Glutamatergic neuron (in vitro differentiated cells): Measurements from ENCODE around the gene COPS7B. TPM values are rescaled to one million over a fixed set of nuclear protein-coding genes. Genes with fewer than 3 reads are reported as not detected.
A peak's percentile ranks its signal among the peaks of the same experiment; 100 is the strongest.

ENCODE experiments used
- DNase-seq: peaks from one replicate; pipeline ENCODE4 v3.0.0; 2022
- H3K27ac Mint-ChIP-seq: one replicate; pipeline ENCODE4 v1.8.0; 2020; ENCODE audit warnings: mild to moderate bottlenecking, mixed read lengths, inconsistent platforms; ENCODE audit not compliant: unreplicated experiment
- H3K27me3 Mint-ChIP-seq: one replicate; pipeline ENCODE4 v1.8.0; 2020; ENCODE audit warnings: mild to moderate bottlenecking, moderate library complexity, mixed read lengths, inconsistent platforms; ENCODE audit not compliant: unreplicated experiment
- H3K36me3 Mint-ChIP-seq: one replicate; pipeline ENCODE4 v1.8.0; 2020; ENCODE audit warnings: mild to moderate bottlenecking, mixed read lengths, inconsistent platforms; ENCODE audit not compliant: unreplicated experiment
- H3K4me1 Mint-ChIP-seq: one replicate; pipeline ENCODE4 v1.8.0; 2020; ENCODE audit warnings: mild to moderate bottlenecking, low read depth, mixed read lengths, inconsistent platforms; ENCODE audit not compliant: unreplicated experiment
- H3K4me3 Mint-ChIP-seq: one replicate; pipeline ENCODE4 v1.8.0; 2020; ENCODE audit warnings: mild to moderate bottlenecking, mixed read lengths, inconsistent platforms; ENCODE audit not compliant: unreplicated experiment
- H3K9me3 Mint-ChIP-seq: one replicate; pipeline ENCODE4 v1.8.0; 2020; ENCODE audit warnings: mild to moderate bottlenecking, moderate library complexity, mixed read lengths, inconsistent platforms; ENCODE audit not compliant: unreplicated experiment
- total RNA-seq: library from RNA; stranded (reverse); fragmentation: NEBNext Ultra II Directional; extraction: Animal tissue kit (Norgen Biotek cat#: 25700); gene quantifications from one replicate; pipeline ENCODE4 v1.2.1, GENCODE V29; 2021; ENCODE audit not compliant: unreplicated experiment
- TF ChIP-seq, protein P1 (sequence below): fragments of 200-600 bp; sonication (generic); IDR thresholded peaks from one replicate; pipeline ENCODE4 v1.5.0; 2021; ENCODE audit not compliant: partially characterized antibody, unreplicated experiment

The COPS7B gene
- total RNA-seq, 1 donor from 2014 or later = 53.2 TPM

GRCh38 chr2:231794383-231794782, 8.1 kb downstream of the COPS7B start:
- H3K27ac Mint-ChIP-seq = no peak overlapping the region
- no peaks in the 10 kb centered on the region for H3K9me3 Mint-ChIP-seq
- DNase-seq = no peak
- H3K4me3 Mint-ChIP-seq = no peak overlapping the region
- TF ChIP-seq, protein P1, sequence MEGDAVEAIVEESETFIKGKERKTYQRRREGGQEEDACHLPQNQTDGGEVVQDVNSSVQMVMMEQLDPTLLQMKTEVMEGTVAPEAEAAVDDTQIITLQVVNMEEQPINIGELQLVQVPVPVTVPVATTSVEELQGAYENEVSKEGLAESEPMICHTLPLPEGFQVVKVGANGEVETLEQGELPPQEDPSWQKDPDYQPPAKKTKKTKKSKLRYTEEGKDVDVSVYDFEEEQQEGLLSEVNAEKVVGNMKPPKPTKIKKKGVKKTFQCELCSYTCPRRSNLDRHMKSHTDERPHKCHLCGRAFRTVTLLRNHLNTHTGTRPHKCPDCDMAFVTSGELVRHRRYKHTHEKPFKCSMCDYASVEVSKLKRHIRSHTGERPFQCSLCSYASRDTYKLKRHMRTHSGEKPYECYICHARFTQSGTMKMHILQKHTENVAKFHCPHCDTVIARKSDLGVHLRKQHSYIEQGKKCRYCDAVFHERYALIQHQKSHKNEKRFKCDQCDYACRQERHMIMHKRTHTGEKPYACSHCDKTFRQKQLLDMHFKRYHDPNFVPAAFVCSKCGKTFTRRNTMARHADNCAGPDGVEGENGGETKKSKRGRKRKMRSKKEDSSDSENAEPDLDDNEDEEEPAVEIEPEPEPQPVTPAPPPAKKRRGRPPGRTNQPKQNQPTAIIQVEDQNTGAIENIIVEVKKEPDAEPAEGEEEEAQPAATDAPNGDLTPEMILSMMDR = no peak
- peaks cover 2% of the 10 kb centered on the region for H3K27me3 Mint-ChIP-seq
- H3K36me3 Mint-ChIP-seq = no peaks in the 10 kb centered on the region
- no peaks in the 10 kb centered on the region for H3K4me1 Mint-ChIP-seq

DNA sequence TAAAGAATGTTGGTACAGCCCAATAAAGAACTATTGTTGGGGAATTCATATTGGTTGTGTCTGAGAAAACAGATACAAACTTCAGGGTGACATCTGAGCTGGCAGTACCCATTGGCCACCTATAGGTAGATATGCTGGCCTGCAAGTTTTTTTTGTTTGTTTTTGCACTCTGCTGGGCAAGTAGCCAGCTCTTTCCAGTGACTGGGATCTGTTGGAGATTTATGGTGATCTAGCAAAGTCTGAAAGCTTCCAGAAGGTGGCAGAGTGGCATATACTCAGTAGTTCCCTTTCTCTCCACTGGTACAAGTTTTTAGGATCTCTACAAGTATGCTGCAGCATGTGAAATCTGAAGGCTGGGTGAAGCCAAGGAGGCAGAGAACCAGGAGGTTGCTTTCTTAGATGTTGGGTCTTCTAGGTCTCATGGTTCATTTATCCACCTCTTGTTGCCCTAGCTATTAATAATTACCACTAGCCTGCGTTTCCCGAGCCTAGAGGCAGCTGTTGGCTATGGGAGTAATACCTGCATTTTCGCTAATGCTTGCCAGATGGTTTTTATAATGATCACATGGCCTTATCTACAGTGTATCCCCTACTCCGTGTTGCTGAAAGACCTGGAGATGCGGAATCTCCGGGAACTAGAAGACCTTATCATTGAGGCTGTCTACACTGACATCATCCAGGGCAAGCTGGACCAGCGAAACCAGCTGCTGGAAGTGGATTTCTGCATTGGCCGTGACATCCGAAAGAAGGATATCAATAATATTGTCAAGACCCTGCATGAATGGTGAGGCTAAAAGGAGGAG, 9.5 kb downstream of the COPS7B start:
- Mint-ChIP-seq H3K36me3 (no peaks in the 10 kb centered on the region), H3K27ac (no peak overlapping the region), H3K9me3 (peaks cover 3% of the 10 kb centered on the region), H3K4me1 (no peaks in the 10 kb centered on the region), H3K27me3 (peaks cover 2% of the 10 kb centered on the region), H3K4me3 (no peak overlapping the region)
- TF ChIP-seq, protein P1 = peak; percentile 17
- no peak for DNase-seq

- Mint-ChIP-seq H3K27ac (no peak overlapping the region), H3K4me1 (peaks cover 9% of the 10 kb centered on the region), H3K9me3 (peaks cover 3% of the 10 kb centered on the region), H3K27me3 (no peaks in the 10 kb centered on the region), H3K4me3 (no peak overlapping the region), H3K36me3 (no peaks in the 10 kb centered on the region)
- TF ChIP-seq, protein P1 = peak; percentile 85
- DNase-seq = peak; percentile 79
These were observed 14.3 kb downstream of the COPS7B start for GRCh38 chr2:231800493-231801091.

DNA sequence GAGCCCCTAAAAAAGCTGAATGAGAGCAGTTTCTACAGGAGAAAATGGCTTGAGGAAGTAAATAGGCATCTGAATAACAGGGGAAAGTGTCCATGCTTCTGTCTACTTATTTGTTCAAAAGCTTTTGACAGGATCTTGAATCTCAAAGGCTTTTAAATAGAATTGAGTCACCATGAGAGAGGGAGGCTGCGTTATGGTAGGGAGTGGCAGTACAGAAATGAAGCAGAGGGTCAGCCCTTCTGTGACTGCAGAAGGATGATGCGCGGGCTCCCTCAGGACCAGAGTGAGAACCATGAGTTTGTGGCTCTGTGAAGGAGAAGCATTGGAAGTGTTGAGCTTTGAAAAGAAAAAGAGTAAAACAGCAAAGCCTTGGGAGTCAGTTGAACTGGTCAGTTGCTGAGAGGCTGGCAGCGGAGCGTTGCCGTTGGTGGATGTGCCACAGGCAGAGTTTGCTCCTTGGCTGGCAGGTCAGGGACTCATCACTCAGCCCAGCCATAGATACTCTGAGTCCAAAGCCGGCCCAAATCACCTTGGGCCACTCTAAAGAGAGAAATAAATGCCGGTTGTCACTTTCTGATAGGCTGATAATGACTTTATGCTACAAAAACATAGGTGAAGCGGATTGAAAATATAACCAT, 17.4 kb downstream of the COPS7B start:
- peaks cover 5% of the 10 kb centered on the region for H3K9me3 Mint-ChIP-seq
- no peaks in the 10 kb centered on the region for H3K36me3 Mint-ChIP-seq

More for the DNA sequence above, 17.4 kb downstream of the COPS7B start:
- no peak overlapping the region for H3K27ac Mint-ChIP-seq
- DNase-seq = no peak
- H3K27me3 Mint-ChIP-seq = no peaks in the 10 kb centered on the region
- H3K4me1 Mint-ChIP-seq = peaks cover 9% of the 10 kb centered on the region
- TF ChIP-seq, protein P1 = no peak
- H3K4me3 Mint-ChIP-seq = no peak overlapping the region
